Skeletal muscle tissue (tissue), 4 donors: ENCODE measurements around the gene FBXL7. TPM values are rescaled to one million over a fixed set of nuclear protein-coding genes. Genes with fewer than 3 reads are reported as not detected.

Experiments used
- H3K27ac ChIP-seq: one replicate; pipeline ENCODE4 v1.7.0; 2013; ENCODE audit warnings: mild to moderate bottlenecking, low read depth, low read length, inconsistent platforms
- H3K27me3 ChIP-seq, 3 donors: one replicate each; pipeline ENCODE4 v1.7.0; 2013; ENCODE audit warnings: low read length in 3 of 3; ENCODE audit not compliant: control insufficient read depth in 3 of 3, insufficient read depth in 3 of 3
- H3K36me3 ChIP-seq, 3 donors: one replicate each; pipeline ENCODE4 v1.7.0; 2013; ENCODE audit warnings: low read length in 3 of 3; ENCODE audit not compliant: control insufficient read depth in 3 of 3, insufficient read depth in 3 of 3
- H3K4me1 ChIP-seq, 3 donors: one replicate each; pipeline ENCODE4 v1.7.0; 2013; ENCODE audit warnings: low read length in 3 of 3, mild to moderate bottlenecking in 3 of 3; ENCODE audit not compliant: control insufficient read depth in 3 of 3, insufficient read depth in 3 of 3
- H3K4me3 ChIP-seq, 3 donors: one replicate each; pipeline ENCODE4 v1.7.0; 2013; ENCODE audit warnings: low read length in 3 of 3
- H3K9ac ChIP-seq, 3 donors: one replicate each; pipeline ENCODE4 v1.7.0; 2013; ENCODE audit warnings: low read length in 3 of 3, mild to moderate bottlenecking in 3 of 3, moderate library complexity in 2 of 3, low read depth in 1 of 3
- H3K9me3 ChIP-seq, 3 donors: one replicate each; pipeline ENCODE4 v1.7.0; 2013; ENCODE audit warnings: low read length in 3 of 3; ENCODE audit not compliant: control insufficient read depth in 3 of 3
- total RNA-seq: library from RNA; depleted of rRNA; stranded (reverse); fragments of >200 nt; gene quantifications from one replicate; pipeline ENCODE4 v1.2.3, GENCODE V29; 2014
- donor health status: Osteomylitis.

The FBXL7 gene
- total RNA-seq, 1 donor from 2014 or later: 3.7 TPM

DNA sequence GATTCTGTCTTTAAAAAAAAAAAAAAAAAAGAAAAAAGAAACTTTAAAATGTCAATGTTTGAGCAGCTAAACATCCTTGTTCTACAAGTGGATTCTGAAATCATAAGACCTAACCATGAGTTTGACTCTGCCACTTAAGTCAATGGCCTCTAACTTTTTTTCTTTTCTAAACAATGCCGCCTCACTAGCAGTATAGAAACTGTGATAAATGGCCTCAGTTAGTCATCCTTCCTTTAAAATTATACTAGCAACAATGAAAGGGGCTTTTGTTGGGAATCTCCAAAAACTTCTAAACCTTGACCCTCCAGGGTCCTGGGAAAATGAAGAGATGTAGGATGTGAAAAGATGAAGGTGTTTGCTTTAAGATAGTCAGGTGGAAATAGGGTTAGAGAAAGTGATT lies 71.1 kb downstream of the FBXL7 start:
- Histone ChIP-seq H3K4me3 (no peak overlapping the region), H3K27ac (no peak overlapping the region), H3K9me3 (no peaks in the 10 kb centered on the region), H3K4me1 (peaks cover 0 to 8% (median 0%) of the 10 kb centered on the region in 3 donors), H3K27me3 (no peaks in the 10 kb centered on the region), H3K36me3 (no peaks in the 10 kb centered on the region), H3K9ac (no peak overlapping the region)

- H3K4me3 ChIP-seq: no peak overlapping the region
- peaks cover 0 to 8% (median 0%) of the 10 kb centered on the region in 3 donors for H3K4me1 ChIP-seq
- H3K9me3 ChIP-seq: no peaks in the 10 kb centered on the region
- H3K27me3 ChIP-seq: no peaks in the 10 kb centered on the region
- H3K9ac ChIP-seq: no peak overlapping the region
- H3K27ac ChIP-seq: no peak overlapping the region
- no peaks in the 10 kb centered on the region for H3K36me3 ChIP-seq
These were observed 71.6 kb downstream of the FBXL7 start for GRCh38 chr5:15571618-15572017.

DNA sequence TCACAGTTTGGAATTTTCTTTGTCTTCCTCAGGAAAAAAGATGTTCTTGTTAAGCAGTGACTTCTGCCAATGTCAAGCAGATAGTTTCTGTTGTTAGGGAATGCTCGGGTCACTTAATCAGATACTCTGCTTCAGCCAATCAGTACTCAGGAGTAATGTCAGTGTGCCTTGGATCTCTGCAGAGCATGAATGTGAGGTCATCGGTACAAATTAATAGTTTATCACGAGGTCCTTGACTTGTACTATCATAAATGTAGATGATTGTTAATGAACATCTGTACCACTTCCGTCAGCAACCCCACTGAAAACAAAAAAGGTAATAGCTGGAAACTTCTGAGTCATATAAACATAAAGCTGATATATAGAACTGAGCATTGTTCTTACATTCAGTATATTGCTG lies 73.6 kb downstream of the FBXL7 start:
- peaks cover 0 to 8% (median 0%) of the 10 kb centered on the region in 3 donors for H3K4me1 ChIP-seq
- H3K27me3 ChIP-seq: no peaks in the 10 kb centered on the region
- no peak overlapping the region for H3K27ac ChIP-seq
- H3K36me3 ChIP-seq: no peaks in the 10 kb centered on the region
- H3K9ac ChIP-seq: no peak overlapping the region
- H3K4me3 ChIP-seq: no peak overlapping the region
- H3K9me3 ChIP-seq: no peaks in the 10 kb centered on the region

DNA sequence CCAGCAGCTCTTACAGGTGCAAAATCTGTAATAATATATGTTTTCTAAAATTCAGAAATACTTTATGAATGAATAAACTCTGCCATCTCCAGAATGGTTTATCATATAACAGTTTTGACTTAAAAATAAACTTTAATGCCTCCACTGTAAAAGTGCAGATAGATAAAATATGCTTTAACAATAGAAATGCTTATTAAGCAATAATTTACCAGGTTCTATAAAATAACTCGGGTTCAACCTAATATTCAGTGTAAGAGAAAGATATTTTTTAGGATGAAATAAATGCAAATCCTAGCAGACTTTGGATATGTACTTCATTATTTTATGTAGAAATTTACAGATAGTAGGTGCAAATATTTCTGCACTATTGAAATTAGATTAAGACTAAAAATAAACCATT lies 74.1 kb downstream of the FBXL7 start:
- no peak overlapping the region for H3K27ac ChIP-seq
- H3K4me3 ChIP-seq: no peak overlapping the region
- peaks cover 0 to 8% (median 0%) of the 10 kb centered on the region in 3 donors for H3K4me1 ChIP-seq
- no peak overlapping the region for H3K9ac ChIP-seq
- H3K36me3 ChIP-seq: no peaks in the 10 kb centered on the region
- no peaks in the 10 kb centered on the region for H3K27me3 ChIP-seq
- no peaks in the 10 kb centered on the region for H3K9me3 ChIP-seq

GRCh38 chr5:15574806-15575325 lies 74.9 kb downstream of the FBXL7 start:
- no peak overlapping the region for H3K4me3 ChIP-seq
- H3K9ac ChIP-seq: no peak overlapping the region
- no peaks in the 10 kb centered on the region for H3K9me3 ChIP-seq
- no peaks in the 10 kb centered on the region for H3K36me3 ChIP-seq
- peaks cover 0 to 8% (median 0%) of the 10 kb centered on the region in 3 donors for H3K4me1 ChIP-seq
- no peaks in the 10 kb centered on the region for H3K27me3 ChIP-seq
- no peak overlapping the region for H3K27ac ChIP-seq

DNA sequence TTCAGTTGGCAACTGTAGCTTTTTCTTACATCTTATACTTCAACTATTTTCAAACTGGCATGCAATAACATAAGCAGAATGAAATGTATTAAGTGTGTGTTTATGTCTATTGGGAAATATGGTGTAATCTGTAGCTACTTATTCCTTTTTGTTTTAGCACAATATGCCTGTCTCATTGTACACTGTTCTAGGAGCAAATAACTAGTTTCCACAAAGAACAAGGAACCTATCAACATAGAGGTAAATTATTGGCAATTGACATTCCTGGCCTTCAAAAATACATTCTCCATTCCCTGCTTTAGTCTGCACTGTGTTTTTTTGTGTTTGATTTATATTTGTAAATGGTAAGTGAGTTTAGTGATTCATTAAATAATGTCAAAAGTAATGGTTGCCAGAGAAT lies 75.7 kb downstream of the FBXL7 start:
- H3K9me3 ChIP-seq: no peaks in the 10 kb centered on the region
- H3K4me1 ChIP-seq: peaks cover 0 to 8% (median 0%) of the 10 kb centered on the region in 3 donors
- no peak overlapping the region for H3K27ac ChIP-seq
- no peak overlapping the region for H3K9ac ChIP-seq
- no peak overlapping the region for H3K4me3 ChIP-seq
- H3K36me3 ChIP-seq: no peaks in the 10 kb centered on the region
- no peaks in the 10 kb centered on the region for H3K27me3 ChIP-seq

DNA sequence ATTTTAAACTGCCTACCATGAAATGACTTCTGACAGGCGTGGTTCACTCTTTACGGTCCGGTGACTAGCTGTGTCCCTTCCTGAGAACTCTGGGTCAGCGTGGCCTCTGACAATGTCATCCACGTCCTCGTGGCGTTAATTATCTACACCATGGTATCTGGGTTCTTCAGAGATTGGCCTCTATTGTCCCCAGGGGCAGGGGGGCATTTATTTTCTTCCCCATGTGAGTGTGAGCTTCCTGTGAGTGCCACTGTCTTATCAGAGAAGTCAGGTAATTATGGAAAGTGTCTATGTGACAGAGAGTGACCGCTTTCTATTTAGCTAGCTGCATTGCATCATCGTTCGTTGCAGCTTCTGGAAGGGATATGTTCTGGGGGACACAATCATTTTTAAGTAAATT lies 77.2 kb downstream of the FBXL7 start:
- Histone ChIP-seq H3K9me3 (no peaks in the 10 kb centered on the region), H3K27me3 (no peaks in the 10 kb centered on the region), H3K4me3 (no peak overlapping the region), H3K9ac (no peak overlapping the region), H3K36me3 (no peaks in the 10 kb centered on the region), H3K4me1 (peaks cover 0 to 8% (median 0%) of the 10 kb centered on the region in 3 donors), H3K27ac (no peak overlapping the region)

DNA sequence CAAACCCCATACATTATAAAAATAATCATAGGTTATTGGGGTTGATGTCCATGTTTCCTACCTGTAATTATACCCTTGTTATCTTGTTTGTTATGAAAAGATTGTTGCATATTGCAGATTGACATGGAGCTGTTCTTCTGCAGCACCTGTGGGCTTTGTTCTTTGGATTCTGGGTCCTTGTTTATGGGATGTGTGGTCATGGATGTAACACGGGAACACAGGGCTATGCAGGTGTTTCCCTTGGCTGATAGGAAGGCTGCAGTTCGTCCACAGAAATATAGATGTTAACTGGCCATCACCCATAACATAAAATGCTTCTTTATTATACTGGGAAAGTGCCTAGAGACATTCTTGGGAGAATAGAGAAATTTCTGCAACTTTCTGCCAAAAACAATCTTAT lies 77.9 kb downstream of the FBXL7 start:
- no peaks in the 10 kb centered on the region for H3K27me3 ChIP-seq
- no peaks in the 10 kb centered on the region for H3K9me3 ChIP-seq
- H3K27ac ChIP-seq: no peak overlapping the region
- no peak overlapping the region for H3K4me3 ChIP-seq
- no peak overlapping the region for H3K9ac ChIP-seq
- peaks cover 0 to 8% (median 0%) of the 10 kb centered on the region in 3 donors for H3K4me1 ChIP-seq
- no peaks in the 10 kb centered on the region for H3K36me3 ChIP-seq

- Histone ChIP-seq H3K9ac (no peak overlapping the region), H3K36me3 (no peaks in the 10 kb centered on the region), H3K4me3 (no peak overlapping the region), H3K27me3 (no peaks in the 10 kb centered on the region), H3K27ac (no peak overlapping the region), H3K4me1 (peaks cover 0 to 5% (median 0%) of the 10 kb centered on the region in 3 donors), H3K9me3 (no peaks in the 10 kb centered on the region)
These were observed 79.4 kb downstream of the FBXL7 start for GRCh38 chr5:15579193-15579990.

DNA sequence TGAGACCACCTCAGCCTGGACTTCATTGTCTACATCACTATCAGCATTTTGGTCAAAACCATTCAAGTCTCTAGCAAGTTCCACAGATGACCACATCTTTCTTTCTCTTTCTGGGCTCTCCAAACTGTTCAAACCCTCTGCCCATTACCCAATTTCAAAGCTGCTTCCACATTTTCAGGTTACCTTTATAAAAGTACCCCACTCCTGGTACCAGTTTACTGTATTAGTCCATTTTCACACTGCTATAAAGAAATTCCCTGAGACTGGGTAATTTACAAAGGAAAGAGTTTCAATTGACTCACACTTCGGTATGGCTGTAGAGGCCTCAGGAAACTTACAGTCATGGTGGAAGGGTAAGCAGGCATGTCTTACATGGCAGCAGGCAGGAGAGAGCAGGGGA lies 84.5 kb downstream of the FBXL7 start:
- H3K9me3 ChIP-seq: no peaks in the 10 kb centered on the region
- no peak overlapping the region for H3K27ac ChIP-seq
- no peak overlapping the region for H3K4me3 ChIP-seq
- no peaks in the 10 kb centered on the region for H3K27me3 ChIP-seq
- no peaks in the 10 kb centered on the region for H3K36me3 ChIP-seq
- H3K9ac ChIP-seq: no peak overlapping the region
- H3K4me1 ChIP-seq: no peaks in the 10 kb centered on the region
